ENCODE results near the gene ARMC12. TPM values are rescaled to one million over a fixed set of nuclear protein-coding genes. Genes with fewer than 3 reads are reported as not detected.

Gene ARMC12
- total and polyA plus RNA-seq, 5 donors: 0.31 to 0.32 TPM; not detected in 3

DNA sequence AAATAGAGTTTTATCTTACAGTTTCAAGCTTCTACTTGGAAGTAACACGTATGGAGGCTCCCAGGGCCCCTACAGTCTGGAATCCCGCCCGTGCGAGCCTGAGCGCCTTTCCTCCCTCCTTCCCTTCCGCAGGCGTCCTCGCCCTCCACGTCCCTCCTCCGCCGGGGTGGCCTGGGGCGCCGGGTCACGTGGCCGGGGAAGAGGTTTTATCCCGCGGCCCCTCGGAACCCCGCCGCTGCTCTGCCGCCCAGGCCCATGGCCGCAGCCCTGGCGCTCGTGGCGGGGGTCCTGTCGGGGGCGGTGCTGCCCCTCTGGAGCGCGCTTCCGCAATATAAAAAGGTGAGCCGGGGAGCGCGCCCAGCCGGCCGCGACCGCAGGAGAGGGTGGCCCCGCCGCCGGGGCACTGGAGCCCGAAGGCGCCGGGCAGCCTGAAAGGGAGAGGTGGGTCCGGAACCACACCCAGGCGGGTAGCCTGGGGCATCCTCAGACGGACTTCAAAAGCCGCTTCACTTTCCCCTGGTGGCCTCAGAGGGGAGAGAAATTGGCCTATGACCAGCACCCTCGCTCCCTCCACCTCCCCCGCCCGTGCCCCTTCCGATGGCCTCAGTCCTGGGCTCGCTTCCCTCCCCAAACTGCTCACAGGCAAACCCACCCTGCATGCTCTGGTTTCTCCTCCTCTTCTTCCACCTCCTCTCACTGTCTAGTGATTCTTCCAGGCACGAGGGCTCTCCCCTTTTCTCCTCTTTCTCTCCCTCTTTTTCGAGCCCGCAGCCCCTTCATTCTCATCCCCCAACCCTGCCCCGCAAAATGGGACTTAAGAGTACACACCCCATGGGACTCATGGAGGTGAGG lies 39.8 kb downstream of the ARMC12 start, which contains the start of gene CLPSL2:
Gene CLPSL2 (plus strand): TSS at position 235 of the 852 bp plus-strand sequence. CDS start 21 bp downstream, at position 256.
- H3K9me3 ChIP-seq (ENCODE audit: control insufficient read depth, low read length): no peaks in the 10 kb centered on the region
- no peak within 1 kb of the TSS for H3K27ac ChIP-seq (ENCODE audit: low read length)
- H3K4me3 ChIP-seq (ENCODE audit: low read length): peak within 1 kb of the TSS; percentile 55
- ATAC-seq (peak; percentile 27 to 56), DNase-seq (no peak)
- H3K27me3 ChIP-seq (ENCODE audit: control insufficient read depth, insufficient read depth): peaks cover 3% of the 10 kb centered on the region
- no peaks in the 10 kb centered on the region for H3K4me1 ChIP-seq (ENCODE audit: control insufficient read depth, insufficient read depth, low read length)
- intact Hi-C loops (cut with DNase I): no loop called here
- WGBS: 4% methylated on average over 56 of the region's 56 CpGs

DNA sequence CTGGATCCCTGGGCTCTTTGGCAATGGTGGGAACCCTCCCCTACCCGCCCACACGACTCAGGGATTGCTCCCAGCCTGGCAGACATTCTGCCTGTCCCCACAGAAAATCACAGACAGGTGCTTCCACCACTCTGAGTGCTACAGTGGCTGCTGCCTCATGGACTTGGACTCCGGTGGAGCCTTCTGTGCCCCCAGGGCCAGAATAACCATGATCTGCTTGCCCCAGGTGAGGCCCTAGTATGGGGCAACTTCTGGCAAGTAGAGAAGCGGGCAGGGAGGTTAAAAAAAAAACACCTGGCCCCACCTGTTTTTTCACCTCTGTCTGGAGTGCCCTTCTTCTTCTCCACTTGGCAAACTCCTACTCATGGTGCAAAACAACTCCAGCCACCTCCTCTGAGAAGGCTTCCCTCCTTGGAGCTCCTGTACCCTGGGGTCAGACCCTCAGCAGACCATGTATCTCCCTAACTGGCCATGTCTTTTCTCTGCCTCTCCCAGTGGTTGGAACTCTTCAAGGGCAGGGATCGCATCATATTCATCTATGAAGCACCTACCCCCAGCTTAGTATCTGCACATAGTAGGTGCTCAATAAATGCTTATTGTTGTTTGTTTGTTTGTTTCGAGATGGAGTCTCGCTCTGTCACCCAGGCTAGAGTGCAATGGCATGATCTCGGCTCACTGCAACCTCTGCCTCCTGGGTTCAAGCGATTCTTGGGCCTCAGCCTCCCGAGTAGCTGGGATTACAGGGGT lies 40.7 kb downstream of the ARMC12 start:
- Histone ChIP-seq H3K4me3 (ENCODE audit: low read length) (no peak overlapping the region), H3K27ac (ENCODE audit: low read length) (no peak overlapping the region), H3K27me3 (ENCODE audit: control insufficient read depth, insufficient read depth) (peaks cover 3% of the 10 kb centered on the region), H3K9me3 (ENCODE audit: control insufficient read depth, low read length) (no peaks in the 10 kb centered on the region), H3K4me1 (ENCODE audit: control insufficient read depth, insufficient read depth, low read length) (no peaks in the 10 kb centered on the region)
- intact Hi-C loops (cut with DNase I): no loop called here
- ATAC-seq: no peak
- DNase-seq: no peak
- WGBS: 84% methylated on average over 10 of the region's 10 CpGs

DNA sequence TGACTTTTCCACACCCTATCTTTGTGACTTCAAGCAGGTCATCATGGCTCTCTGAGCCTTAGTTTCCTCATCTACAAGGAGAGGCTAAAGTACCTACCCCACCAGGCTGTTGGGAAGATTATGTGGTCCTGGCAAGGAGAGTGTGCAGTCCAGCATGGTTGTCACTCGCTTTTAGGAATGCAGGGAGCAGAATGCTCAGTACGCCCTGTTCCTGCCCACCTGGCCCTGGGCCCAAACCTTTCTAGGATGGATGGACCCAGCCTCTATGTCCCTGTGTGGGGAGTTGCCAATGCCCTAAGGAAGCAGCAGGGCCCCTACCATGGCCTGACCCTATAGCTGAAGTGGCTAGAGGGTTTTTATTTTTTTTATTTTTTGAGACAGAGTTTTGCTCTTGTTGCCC lies 41.6 kb downstream of the ARMC12 start:
- ATAC-seq (no peak), DNase-seq (no peak)
- intact Hi-C loops (cut with DNase I): no loop called here
- no peak overlapping the region for H3K27ac ChIP-seq (ENCODE audit: low read length)
- no peak overlapping the region for H3K4me3 ChIP-seq (ENCODE audit: low read length)
- H3K9me3 ChIP-seq (ENCODE audit: control insufficient read depth, low read length): no peaks in the 10 kb centered on the region
- no peaks in the 10 kb centered on the region for H3K4me1 ChIP-seq (ENCODE audit: control insufficient read depth, insufficient read depth, low read length)
- 76% methylated on average over 2 of the region's 2 CpGs for WGBS
- H3K27me3 ChIP-seq (ENCODE audit: control insufficient read depth, insufficient read depth): peaks cover 3% of the 10 kb centered on the region

DNA sequence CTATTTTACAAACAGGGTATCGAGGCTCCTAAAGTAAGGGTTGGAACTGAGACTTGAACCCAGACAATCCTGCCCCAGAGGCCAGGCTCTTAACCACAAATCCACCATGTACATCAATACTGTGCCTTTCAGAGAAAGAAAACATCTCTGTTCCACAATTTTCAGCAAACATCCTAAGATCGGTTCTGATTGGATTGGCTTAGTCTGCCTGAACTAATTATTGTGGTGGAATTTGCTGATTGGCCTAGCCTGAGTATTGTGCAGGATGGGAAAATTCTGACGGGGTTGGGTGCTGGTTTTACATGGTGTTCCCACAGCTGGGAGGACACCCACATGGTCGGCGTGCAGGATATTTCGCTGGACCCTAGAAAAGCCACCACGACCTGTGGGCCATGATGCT lies 43.9 kb downstream of the ARMC12 start, which contains the start of gene CLPSL1:
Gene CLPSL1 (plus strand): TSS at position 301 of the 400 bp plus-strand sequence. CDS start 92 bp downstream, at position 393.
- intact Hi-C loops (cut with DNase I): no loop called here
- DNase-seq (no peak), ATAC-seq (no peak)
- Histone ChIP-seq H3K4me3 (ENCODE audit: low read length) (no peak within 1 kb of the TSS), H3K27ac (ENCODE audit: low read length) (no peak within 1 kb of the TSS), H3K4me1 (ENCODE audit: control insufficient read depth, insufficient read depth, low read length) (no peaks in the 10 kb centered on the region), H3K9me3 (ENCODE audit: control insufficient read depth, low read length) (no peaks in the 10 kb centered on the region), H3K27me3 (ENCODE audit: control insufficient read depth, insufficient read depth) (peaks cover 3% of the 10 kb centered on the region)
- WGBS: 82% methylated on average over 7 of the region's 7 CpGs

DNA sequence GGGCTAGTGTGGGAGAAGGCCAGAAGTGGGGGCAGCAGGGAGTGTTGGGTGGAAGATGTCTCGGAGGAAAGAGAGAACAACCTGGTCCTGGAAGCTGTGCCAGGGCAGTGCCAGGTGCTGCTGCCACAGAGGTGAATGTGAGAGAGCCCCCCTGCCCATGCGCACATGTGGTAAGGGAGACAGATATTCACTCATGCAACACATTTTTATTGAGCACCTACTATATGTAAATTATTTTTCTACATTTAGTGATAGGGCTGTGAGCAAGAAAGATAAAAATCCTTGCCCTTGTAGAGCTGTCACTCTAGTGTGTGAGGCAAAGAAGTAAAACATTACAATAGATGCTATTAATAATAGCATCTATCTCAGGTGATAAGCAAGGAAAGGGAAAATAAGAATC lies 44.5 kb downstream of the ARMC12 start:
- no peak overlapping the region for H3K27ac ChIP-seq (ENCODE audit: low read length)
- ATAC-seq (no peak), DNase-seq (no peak)
- 94% methylated on average over 2 of the region's 2 CpGs for WGBS
- intact Hi-C loops (cut with DNase I): no loop called here
- H3K4me1 ChIP-seq (ENCODE audit: control insufficient read depth, insufficient read depth, low read length): no peaks in the 10 kb centered on the region
- no peaks in the 10 kb centered on the region for H3K9me3 ChIP-seq (ENCODE audit: control insufficient read depth, low read length)
- H3K27me3 ChIP-seq (ENCODE audit: control insufficient read depth, insufficient read depth): peaks cover 3% of the 10 kb centered on the region
- no peak overlapping the region for H3K4me3 ChIP-seq (ENCODE audit: low read length)

DNA sequence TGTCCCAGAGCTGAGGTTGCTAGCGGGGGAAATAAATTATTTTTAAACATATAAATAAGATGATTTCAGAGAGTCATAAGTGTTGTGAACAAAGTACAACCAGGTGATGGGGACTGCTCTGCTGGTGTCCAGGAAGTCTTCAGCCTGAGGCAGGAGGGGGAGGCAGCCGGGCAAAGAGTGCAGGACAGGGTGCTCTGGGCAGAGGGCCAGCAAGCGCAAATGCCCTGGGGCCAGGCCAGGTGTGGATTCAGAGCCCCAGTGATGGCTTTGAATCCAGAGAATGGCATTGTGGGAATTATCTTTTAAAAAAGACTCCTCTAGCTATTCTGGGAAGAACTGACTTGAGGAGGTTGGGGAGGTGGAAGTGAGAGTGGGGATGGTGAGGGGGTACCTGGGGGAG lies 45.6 kb downstream of the ARMC12 start:
- Histone ChIP-seq H3K27me3 (ENCODE audit: control insufficient read depth, insufficient read depth) (peaks cover 3% of the 10 kb centered on the region), H3K9me3 (ENCODE audit: control insufficient read depth, low read length) (no peaks in the 10 kb centered on the region), H3K27ac (ENCODE audit: low read length) (no peak overlapping the region), H3K4me1 (ENCODE audit: control insufficient read depth, insufficient read depth, low read length) (no peaks in the 10 kb centered on the region), H3K4me3 (ENCODE audit: low read length) (no peak overlapping the region)
- DNase-seq (no peak), ATAC-seq (no peak)
- 64% methylated on average over 3 of the region's 3 CpGs for WGBS
- intact Hi-C loops (cut with DNase I): no loop called here

DNA sequence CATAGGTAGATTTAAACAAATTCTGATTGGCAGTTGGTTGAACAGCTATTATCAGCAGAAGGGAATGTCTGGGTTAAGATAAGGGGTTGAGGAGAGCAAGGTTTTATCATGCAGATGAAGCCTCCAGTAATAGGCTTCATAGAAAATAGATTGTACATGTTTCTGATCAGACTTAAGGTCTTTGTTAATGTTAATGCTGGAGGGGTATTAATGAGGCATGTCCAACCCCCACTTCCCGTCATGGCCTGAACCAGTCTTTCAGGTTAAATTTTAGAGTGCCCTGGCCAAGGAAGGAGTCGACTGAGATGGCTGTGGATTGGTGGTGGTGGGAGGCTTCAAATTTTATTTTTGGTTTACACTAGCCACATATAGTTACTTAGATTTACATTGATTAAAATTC lies 47.4 kb downstream of the ARMC12 start:
- DNase-seq: no peak
- no peaks in the 10 kb centered on the region for H3K4me1 ChIP-seq (ENCODE audit: control insufficient read depth, insufficient read depth, low read length)
- H3K4me3 ChIP-seq (ENCODE audit: low read length): no peak overlapping the region
- H3K27me3 ChIP-seq (ENCODE audit: control insufficient read depth, insufficient read depth): peaks cover 3% of the 10 kb centered on the region
- intact Hi-C loops (cut with DNase I): no loop called here
- no peaks in the 10 kb centered on the region for H3K9me3 ChIP-seq (ENCODE audit: control insufficient read depth, low read length)
- no peak for ATAC-seq
- 66% methylated on average over 2 of the region's 2 CpGs for WGBS
- H3K27ac ChIP-seq (ENCODE audit: low read length): no peak overlapping the region

DNA sequence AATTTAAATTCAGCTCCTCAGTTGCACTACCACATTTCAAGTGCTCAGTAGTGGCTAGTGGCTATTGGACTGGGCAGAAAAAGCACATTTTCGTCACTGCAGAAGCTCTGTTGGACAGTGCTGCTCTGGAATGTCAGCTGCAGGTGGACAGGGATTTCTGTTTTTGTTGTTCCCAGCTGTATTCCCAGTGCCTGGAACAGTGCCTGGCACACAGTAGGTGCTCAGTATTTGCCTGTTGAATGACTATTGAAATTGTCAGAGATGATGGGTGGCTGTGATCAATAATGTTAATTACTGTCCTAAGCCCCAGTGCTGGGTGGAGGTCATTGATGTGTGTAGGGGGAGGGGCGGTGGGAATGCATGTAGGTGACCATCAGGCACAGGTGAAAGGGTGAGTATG lies 49.4 kb downstream of the ARMC12 start:
- Histone ChIP-seq H3K27ac (ENCODE audit: low read length) (no peak overlapping the region), H3K9me3 (ENCODE audit: control insufficient read depth, low read length) (no peaks in the 10 kb centered on the region), H3K4me3 (ENCODE audit: low read length) (no peak overlapping the region), H3K27me3 (ENCODE audit: control insufficient read depth, insufficient read depth) (no peaks in the 10 kb centered on the region), H3K4me1 (ENCODE audit: control insufficient read depth, insufficient read depth, low read length) (no peaks in the 10 kb centered on the region)
- ATAC-seq (no peak), DNase-seq (no peak)
- intact Hi-C loops (cut with DNase I): no loop called here
- 52% methylated on average over 2 of the region's 2 CpGs for WGBS

DNA sequence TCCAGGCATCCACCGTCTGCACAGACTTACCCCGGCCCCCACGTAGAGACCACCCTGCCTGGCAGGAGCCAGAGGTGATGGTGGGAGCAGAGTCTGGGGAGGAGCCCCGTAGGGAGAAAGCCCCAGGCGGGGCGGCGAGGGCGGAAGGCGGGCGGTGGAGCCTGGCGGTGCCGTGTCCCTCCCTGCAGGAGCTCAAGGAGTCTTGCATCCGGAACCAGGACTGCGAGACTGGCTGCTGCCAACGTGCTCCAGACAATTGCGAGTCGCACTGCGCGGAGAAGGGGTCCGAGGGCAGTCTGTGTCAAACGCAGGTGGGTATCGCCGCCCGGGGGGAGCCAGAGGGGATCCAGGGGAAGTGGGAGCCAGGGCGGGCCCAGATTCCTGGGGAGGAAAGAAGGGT lies 50.0 kb downstream of the ARMC12 start:
- WGBS: 20% methylated on average over 25 of the region's 25 CpGs
- H3K27ac ChIP-seq (ENCODE audit: low read length): no peak overlapping the region
- no peak for DNase-seq
- H3K4me1 ChIP-seq (ENCODE audit: control insufficient read depth, insufficient read depth, low read length): no peaks in the 10 kb centered on the region
- peak; percentile 27 to 50 for ATAC-seq
- intact Hi-C loops (cut with DNase I): no loop called here
- H3K4me3 ChIP-seq (ENCODE audit: low read length): no peak overlapping the region
- no peaks in the 10 kb centered on the region for H3K9me3 ChIP-seq (ENCODE audit: control insufficient read depth, low read length)
- no peaks in the 10 kb centered on the region for H3K27me3 ChIP-seq (ENCODE audit: control insufficient read depth, insufficient read depth)

DNA sequence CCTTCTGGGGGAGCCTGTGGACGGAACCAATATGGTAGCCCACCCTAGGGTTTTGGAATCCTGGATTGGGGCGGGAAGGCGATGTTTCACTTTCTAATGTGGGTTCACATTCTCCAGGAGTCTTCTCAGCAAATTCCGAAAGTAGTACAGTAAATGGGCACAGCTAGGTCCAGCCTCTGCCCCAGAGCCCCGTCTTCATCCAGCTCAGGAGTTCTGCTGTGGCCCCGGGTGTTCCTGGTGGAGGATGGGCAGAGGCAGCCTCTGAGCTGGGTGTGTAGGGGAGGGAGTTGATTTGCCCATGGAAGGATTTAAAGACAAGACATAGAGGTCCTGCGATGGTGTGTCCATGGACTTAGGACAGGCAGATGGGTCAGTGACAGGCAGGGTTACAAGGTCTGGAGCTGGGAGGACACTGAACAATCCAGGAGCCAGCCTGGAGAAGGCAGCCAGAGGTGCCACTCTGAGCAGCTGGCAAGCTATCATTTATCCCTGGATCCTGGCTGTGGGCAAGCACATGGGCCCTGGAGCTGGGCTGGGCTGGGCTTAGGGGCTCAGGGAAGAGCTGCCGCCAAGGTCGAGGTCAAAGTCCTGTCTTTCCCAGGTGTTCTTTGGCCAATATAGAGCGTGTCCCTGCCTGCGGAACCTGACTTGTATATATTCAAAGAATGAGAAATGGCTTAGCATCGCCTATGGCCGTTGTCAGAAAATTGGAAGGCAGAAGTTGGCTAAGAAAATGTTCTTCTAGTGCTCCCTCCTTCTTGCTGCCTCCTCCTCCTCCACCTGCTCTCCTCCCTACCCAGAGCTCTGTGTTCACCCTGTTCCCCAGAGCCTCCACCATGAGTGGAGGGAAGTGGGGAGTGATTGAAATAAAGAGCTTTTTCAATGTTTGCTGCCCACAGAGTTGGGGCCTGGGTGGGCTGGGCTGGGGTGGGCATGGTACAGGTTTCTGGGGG lies 50.7 kb downstream of the ARMC12 start:
- no peak overlapping the region for H3K4me3 ChIP-seq (ENCODE audit: low read length)
- no peak for ATAC-seq

More for the DNA sequence above, 50.7 kb downstream of the ARMC12 start:
- intact Hi-C loops (cut with DNase I): no loop called here
- Histone ChIP-seq H3K27me3 (ENCODE audit: control insufficient read depth, insufficient read depth) (no peaks in the 10 kb centered on the region), H3K27ac (ENCODE audit: low read length) (no peak overlapping the region), H3K9me3 (ENCODE audit: control insufficient read depth, low read length) (no peaks in the 10 kb centered on the region), H3K4me1 (ENCODE audit: control insufficient read depth, insufficient read depth, low read length) (no peaks in the 10 kb centered on the region)
- DNase-seq: no peak
- 82% methylated on average over 13 of the region's 13 CpGs for WGBS

All from right cardiac atrium (tissue), 5 donors.